GM12872 (cell line): ENCODE data around the gene SLC25A22.
A peak's percentile ranks its signal among the peaks of the same experiment; 100 is the strongest.

Source experiments
- CTCF ChIP-seq: IDR thresholded peaks from 3 replicates; pipeline ENCODE4 v1.5.1; 2011; ENCODE audit warnings: low read depth, mild to moderate bottlenecking, low read length, moderate library complexity; ENCODE audit not compliant: insufficient read depth

The SLC25A22 gene

GRCh38 chr11:811446-812245 is 13.6 kb upstream of the SLC25A22 start:
- 0 out of 3 replicates have a peak, but pooled peaks have one; percentile 14 for TF ChIP-seq CTCF

GRCh38 chr11:810040-810567 is 12.0 kb upstream of the SLC25A22 start:
- no peak for TF ChIP-seq CTCF

GRCh38 chr11:809287-810039 is 11.4 kb upstream of the SLC25A22 start, which contains the start of gene RPLP2:
TSS of gene RPLP2 (plus strand) at chr11:809967. CDS start at chr11:810235, 268 bp downstream.
- no peak for TF ChIP-seq CTCF

DNA sequence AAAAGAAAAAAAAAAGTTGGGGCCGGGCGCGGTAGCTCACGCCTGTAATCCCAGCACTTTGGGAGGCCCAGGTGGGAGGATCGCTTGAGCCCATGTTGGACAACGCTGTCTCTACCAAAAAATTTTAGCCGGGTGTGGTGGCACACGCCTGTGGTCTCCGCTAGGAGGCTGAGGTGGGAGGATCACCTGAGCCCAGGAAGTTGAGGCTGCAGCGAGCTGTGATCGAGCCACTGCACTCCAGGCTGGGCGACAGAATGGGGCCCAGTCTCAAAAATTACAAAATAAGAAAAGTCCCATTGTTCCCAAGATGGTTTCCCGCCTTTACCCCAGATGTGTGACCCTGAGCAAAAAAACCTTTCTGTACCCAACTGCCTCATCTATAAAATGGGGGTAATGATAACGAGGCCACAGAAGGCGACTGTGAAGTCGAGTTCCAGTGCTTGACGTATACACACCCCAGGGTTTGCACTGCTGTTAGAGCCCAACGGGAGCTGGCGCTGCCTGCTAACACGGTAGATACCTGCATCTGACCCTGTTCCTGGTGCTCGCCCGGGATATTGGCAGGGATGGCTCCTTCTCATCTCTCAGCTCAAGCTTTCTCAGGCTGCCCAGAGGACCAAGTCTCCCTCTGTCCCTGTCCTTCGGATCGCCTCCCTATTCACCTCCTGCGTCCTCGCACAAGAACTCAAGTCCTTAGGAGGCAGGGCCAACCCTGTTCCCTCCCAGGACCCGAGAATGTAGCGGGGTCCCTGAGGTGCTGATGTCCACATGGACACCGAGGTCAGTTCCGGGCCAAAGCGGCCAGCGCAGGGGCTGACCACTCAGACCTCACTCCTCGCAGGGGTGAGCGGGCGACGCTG is 10.6 kb upstream of the SLC25A22 start:
- TF ChIP-seq CTCF, result peak; percentile 31; the same call in 2 of the 3 replicates

DNA sequence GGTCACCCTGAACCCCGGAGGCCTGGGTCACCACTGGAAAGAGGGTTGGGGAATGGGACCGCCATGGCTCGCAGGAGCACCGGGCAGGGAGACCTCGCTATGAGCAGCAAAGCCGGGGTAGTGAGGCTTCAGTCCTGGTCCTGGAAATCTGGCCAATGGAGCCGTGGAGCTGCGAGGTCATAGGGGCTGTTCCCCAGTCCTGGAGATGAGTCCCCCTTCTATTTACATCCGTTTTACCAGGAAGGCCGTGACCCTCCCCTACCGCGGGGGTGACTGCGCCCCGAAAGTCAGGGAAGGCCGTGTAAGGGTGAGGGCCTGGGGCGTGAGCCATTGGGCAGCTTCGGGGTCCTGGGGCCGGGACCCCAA is 6.5 kb upstream of the SLC25A22 start:
- no peak for TF ChIP-seq CTCF

DNA sequence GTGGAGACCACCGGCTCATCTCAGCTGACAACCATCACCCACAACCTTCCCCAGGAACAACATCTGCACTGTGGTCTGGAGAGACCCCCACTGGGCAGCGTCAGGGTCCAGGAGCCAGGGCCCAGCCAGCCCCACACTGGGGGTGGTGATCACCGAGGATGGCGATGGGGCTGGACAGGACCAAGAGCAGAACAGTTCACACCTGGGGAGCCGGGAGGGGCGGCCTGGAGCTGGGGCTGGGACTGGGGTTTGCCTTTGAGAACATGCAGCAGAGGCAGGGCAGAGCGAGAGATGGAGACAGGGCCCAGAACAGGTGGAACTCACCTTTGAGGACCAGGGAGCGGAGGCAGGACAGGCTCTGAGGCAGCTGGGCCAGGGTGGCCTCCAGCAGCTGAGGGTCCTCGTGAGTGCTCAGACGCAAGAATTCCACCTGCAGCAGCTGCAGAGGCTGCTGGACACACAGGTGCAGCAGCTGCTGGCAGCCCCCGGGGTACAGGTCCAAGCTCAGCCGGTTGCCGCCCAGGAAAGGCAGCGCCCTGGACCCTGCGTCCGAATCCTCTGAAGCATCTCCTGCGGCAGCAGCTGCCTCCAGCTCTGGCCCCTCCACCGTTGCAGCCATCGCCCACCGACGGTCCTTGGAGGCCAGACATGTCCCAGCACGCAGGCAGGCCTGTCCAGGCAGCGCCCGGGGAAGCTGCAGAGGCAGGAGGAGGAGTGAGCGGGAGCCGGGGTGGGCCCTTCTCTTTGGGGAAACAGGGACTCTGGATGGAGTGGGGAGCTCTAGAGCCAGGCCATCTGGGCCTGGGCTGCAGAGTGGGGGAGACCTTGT is 5.9 kb upstream of the SLC25A22 start:
- no peak for TF ChIP-seq CTCF
